Gastrocnemius medialis (tissue), 4 donors: ENCODE measurements around the gene SMAD1. TPM values are rescaled to one million over a fixed set of nuclear protein-coding genes. Genes with fewer than 3 reads are reported as not detected.

Experiments
- ATAC-seq, 2 donors: fragments of 150-250 bp; one replicate each; pipeline ENCODE4 v1.9.1; 2016
- DNase-seq, 2 donors: peaks; one replicate each; pipeline ENCODE4 v3.0.0-alpha.2; 2019
- H3K27ac ChIP-seq, 4 donors: fragments of 200-600 bp; sonication (generic); 1 replicate in 1 of 4; 2 replicates in 3 of 4; pipeline ENCODE4 v1.5.1; 2016 to 2018; ENCODE audit warnings: mild to moderate bottlenecking in 2 of 4, moderate library complexity in 1 of 4
- H3K27me3 ChIP-seq, 3 donors: fragments of 200-600 bp; sonication (generic) in 2 of 3; 1 replicate in 1 of 3; 2 replicates in 2 of 3; pipeline versions ENCODE4 v1.5.1 to v1.6.0; 2016 to 2019; ENCODE audit warnings: mild to moderate bottlenecking in 1 of 3, moderate library complexity in 1 of 3
- H3K36me3 ChIP-seq, 2 donors: fragments of 200-600 bp; sonication (generic) in 1 of 2; one replicate each; pipeline ENCODE4 v1.5.1; 2017 to 2018
- H3K4me1 ChIP-seq, 2 donors: fragments of 200-600 bp; sonication (generic) in 1 of 2; one replicate each; pipeline ENCODE4 v1.5.1; 2016 to 2017; ENCODE audit warnings: mild to moderate bottlenecking in 2 of 2
- H3K4me3 ChIP-seq, 4 donors: fragments of 200-600 bp; sonication (generic) in 3 of 4; 1 replicate in 1 of 4; 2 replicates in 3 of 4; pipeline ENCODE4 v1.5.1; 2016 to 2019; ENCODE audit warnings: mild to moderate bottlenecking in 2 of 4
- H3K9me3 ChIP-seq, 3 donors: fragments of 200-600 bp; sonication (generic) in 2 of 3; 1 replicate in 1 of 3; 2 replicates in 2 of 3; pipeline ENCODE4 v1.5.1; 2016 to 2019
- CTCF ChIP-seq, 5 experiments: fragments of 450-650 bp in 3 of 5; fragments of 200-600 bp in 2 of 5; sonication (generic) in 2 of 5; IDR thresholded peaks in 4 of 5; conservative IDR thresholded peaks in 1 of 5; 1 replicate in 4 of 5; 2 replicates in 1 of 5; pipeline ENCODE4 v1.5.1; 2016 to 2019; ENCODE audit warnings: antibody characterized with exemption in 5 of 5, mild to moderate bottlenecking in 3 of 5, moderate library complexity in 3 of 5
- POLR2A ChIP-seq, 2 donors: fragments of 450-650 bp; IDR thresholded peaks; one replicate each; pipeline ENCODE4 v1.6.1; 2017; ENCODE audit warnings: antibody characterized with exemption in 2 of 2, mild to moderate bottlenecking in 2 of 2, moderate library complexity in 2 of 2
- in situ Hi-C, 4 donors: fragments of 200-750 bp; cut with MboI; loops; one replicate each; pipeline versions ENCODE4 v1.15.0 to v1.8.0; 2017; ENCODE audit warnings: low sequenced_read_pairs in 4 of 4
- intact Hi-C: fragments of 100-400 bp; cut with DNase I; formaldehyde crosslinking; loops from one replicate; pipeline ENCODE4 v1.15.1; 2023; ENCODE audit warnings: low total_unique reads
- total RNA-seq, 4 donors: library from RNA; depleted of rRNA; stranded (reverse); fragments of >200 nt; gene quantifications; one replicate each; pipeline versions ENCODE4 v1.1.0 to v1.2.3, GENCODE V29; 2016

Gene SMAD1
- total RNA-seq, 4 donors from 2014 or later = 19.9 to 33.9 (median 21.7) TPM

DNA sequence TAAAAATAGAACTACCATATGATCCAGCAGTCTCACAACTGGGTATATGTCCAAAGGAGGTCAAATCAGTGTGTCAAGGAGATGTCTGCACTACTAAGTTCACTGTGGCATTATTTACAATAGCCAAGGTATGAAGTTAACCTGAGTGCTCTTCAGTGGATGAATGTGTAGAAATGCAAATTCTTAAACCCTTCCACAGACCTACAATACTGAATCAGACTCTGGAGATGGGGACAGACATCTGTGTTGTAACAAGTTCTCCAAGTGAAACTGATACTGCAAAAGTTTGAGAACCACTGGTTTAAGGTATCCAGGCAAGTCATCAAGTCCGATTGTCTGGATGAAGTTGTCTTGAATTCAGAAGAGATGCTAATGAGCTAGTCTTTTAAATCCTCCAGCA, 38.5 kb downstream of the SMAD1 start:
- DNase-seq (no peak), ATAC-seq (no peak)
- peaks cover 16 to 17% of the 10 kb centered on the region in 2 donors for H3K4me1 ChIP-seq
- H3K27ac ChIP-seq = no peak overlapping the region
- in situ Hi-C loops = no loop called here
- no peak overlapping the region for H3K4me3 ChIP-seq
- intact Hi-C loops = no loop called here
- no peaks in the 10 kb centered on the region for H3K36me3 ChIP-seq
- TF ChIP-seq CTCF (IDR thresholded peaks at IDR 0.05 in 4 of 5, conservative IDR thresholded peaks at IDR 0.05 in 1 of 5) = no peak
- TF ChIP-seq POLR2A (IDR thresholded peaks at IDR 0.05) = no peak
- no peaks in the 10 kb centered on the region for H3K9me3 ChIP-seq
- H3K27me3 ChIP-seq = no peaks in the 10 kb centered on the region

GRCh38 chr4:145521282-145521681, 39.6 kb downstream of the SMAD1 start:
- DNase-seq (no peak), ATAC-seq (no peak)
- intact Hi-C loops = no loop called here
- Histone ChIP-seq H3K36me3 (no peaks in the 10 kb centered on the region), H3K4me1 (peaks cover 19 to 23% of the 10 kb centered on the region in 2 donors), H3K27ac (no peak overlapping the region), H3K27me3 (no peaks in the 10 kb centered on the region), H3K4me3 (no peak overlapping the region), H3K9me3 (no peaks in the 10 kb centered on the region)
- TF ChIP-seq POLR2A (IDR thresholded peaks at IDR 0.05) (no peak), CTCF (IDR thresholded peaks at IDR 0.05 in 4 of 5, conservative IDR thresholded peaks at IDR 0.05 in 1 of 5) (no peak)
- in situ Hi-C loops = no loop called here

DNA sequence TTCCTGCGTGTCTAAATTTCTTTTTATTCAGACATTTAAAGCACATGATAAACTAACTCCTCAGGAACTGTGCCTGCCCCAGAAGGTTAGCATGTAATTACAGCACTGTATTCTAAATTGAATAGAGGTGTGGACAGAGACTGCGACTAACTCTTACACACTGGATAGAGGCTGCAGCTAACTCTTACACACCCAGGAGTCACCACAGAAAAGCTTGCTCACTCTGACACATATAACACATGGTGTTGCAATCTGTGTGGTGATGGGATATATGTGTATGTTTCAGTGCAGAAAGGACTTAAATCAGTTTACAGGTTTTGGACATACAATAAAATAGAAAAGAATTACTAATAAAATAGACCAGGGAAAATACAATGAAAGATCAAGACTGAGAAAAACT, 41.5 kb downstream of the SMAD1 start:
- no peak overlapping the region for H3K27ac ChIP-seq
- H3K4me1 ChIP-seq = peaks cover 19 to 23% of the 10 kb centered on the region in 2 donors
- no peak for TF ChIP-seq POLR2A (IDR thresholded peaks at IDR 0.05)
- no peak for TF ChIP-seq CTCF (IDR thresholded peaks at IDR 0.05 in 4 of 5, conservative IDR thresholded peaks at IDR 0.05 in 1 of 5)
- no peak overlapping the region for H3K4me3 ChIP-seq
- H3K36me3 ChIP-seq = no peaks in the 10 kb centered on the region
- no peaks in the 10 kb centered on the region for H3K9me3 ChIP-seq
- DNase-seq = no peak
- intact Hi-C loops = no loop called here
- in situ Hi-C loops = no loop called here
- H3K27me3 ChIP-seq = no peaks in the 10 kb centered on the region
- no peak for ATAC-seq

DNA sequence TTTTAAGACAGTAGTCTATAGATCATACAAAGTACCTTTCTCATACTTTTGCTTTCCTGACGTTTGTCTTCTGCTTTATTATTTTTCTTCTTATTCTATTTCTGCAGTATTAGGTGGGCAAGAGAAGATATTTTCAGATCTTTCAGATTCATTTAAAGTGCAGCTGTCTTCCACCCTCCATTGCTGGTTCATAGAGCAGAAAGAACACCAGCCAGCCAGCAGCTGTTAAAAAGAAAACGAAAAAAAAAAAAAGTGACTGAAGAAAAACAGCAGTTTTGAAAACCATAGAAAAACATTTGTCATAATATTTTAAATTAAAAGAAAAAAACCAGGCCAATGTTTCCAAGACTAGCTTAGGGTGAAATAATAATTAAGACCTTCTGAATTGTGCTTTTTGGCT, 42.9 kb downstream of the SMAD1 start:
- no peak overlapping the region for H3K4me3 ChIP-seq
- peak overlapping the region in 1 of 4 donors; percentile 26 for H3K27ac ChIP-seq
- intact Hi-C loops (no loop called here), in situ Hi-C loops (no loop called here)
- ATAC-seq (no peak), DNase-seq (no peak)
- H3K36me3 ChIP-seq = peaks cover 0 to 3% of the 10 kb centered on the region in 2 donors
- peaks cover 19 to 23% of the 10 kb centered on the region in 2 donors for H3K4me1 ChIP-seq
- no peak for TF ChIP-seq CTCF (IDR thresholded peaks at IDR 0.05 in 4 of 5, conservative IDR thresholded peaks at IDR 0.05 in 1 of 5)
- no peaks in the 10 kb centered on the region for H3K27me3 ChIP-seq
- no peaks in the 10 kb centered on the region for H3K9me3 ChIP-seq

- peaks cover 19 to 23% of the 10 kb centered on the region in 2 donors for H3K4me1 ChIP-seq
- no peaks in the 10 kb centered on the region for H3K9me3 ChIP-seq
- ATAC-seq = no peak
- peaks cover 0 to 3% of the 10 kb centered on the region in 2 donors for H3K36me3 ChIP-seq
- no peak overlapping the region for H3K4me3 ChIP-seq
- TF ChIP-seq POLR2A (IDR thresholded peaks at IDR 0.05) = no peak
- no peak for TF ChIP-seq CTCF (IDR thresholded peaks at IDR 0.05 in 4 of 5, conservative IDR thresholded peaks at IDR 0.05 in 1 of 5)
- H3K27ac ChIP-seq = no peak overlapping the region
- DNase-seq = no peak
- intact Hi-C loops = no loop called here
- no peaks in the 10 kb centered on the region for H3K27me3 ChIP-seq
- in situ Hi-C loops = no loop called here
Observed at GRCh38 chr4:145525291-145525740, 43.7 kb downstream of the SMAD1 start.
